ENCODE data around the gene SEPTIN2. TPM values are rescaled to one million over a fixed set of nuclear protein-coding genes. Genes with fewer than 3 reads are reported as not detected.
A peak's percentile ranks its signal among the peaks of the same experiment; 100 is the strongest.

Gene SEPTIN2
- total and polyA plus RNA-seq, 2 experiments from 2014 or later = 227 to 393 TPM

- no peaks in the 10 kb centered on the region for H3K27me3 ChIP-seq (ENCODE audit: insufficient read depth)
- ATAC-seq (no peak), DNase-seq (ENCODE audit: low spot score) (no peak)
- no peak overlapping the region for H3K27ac ChIP-seq (ENCODE audit: low read depth)
- TF ChIP-seq ZNF331 (CRISPR knock-in tag; IDR thresholded peaks at IDR 0.05; ENCODE audit: low read depth) = no peak
- no peak for TF ChIP-seq EZH2 (IDR thresholded peaks at IDR 0.05; ENCODE audit: low read depth, unreplicated experiment)
- TF ChIP-seq ZNF462 (CRISPR knock-in tag; IDR thresholded peaks at IDR 0.05) = no peak
- TF ChIP-seq POLR2AphosphoS5 (IDR thresholded peaks at IDR 0.05; ENCODE audit: low read depth) = no peak
- no peak for TF ChIP-seq NANOG (IDR thresholded peaks at IDR 0.05; ENCODE audit: borderline replicate concordance)
- TF ChIP-seq JUNB (IDR thresholded peaks at IDR 0.05; ENCODE audit: unreplicated experiment) = no peak
- no peak for TF ChIP-seq REST (IDR thresholded peaks at IDR 0.05; ENCODE audit: unreplicated experiment)
- TF ChIP-seq CREB1 (CRISPR knock-in tag; IDR thresholded peaks at IDR 0.05; ENCODE audit: low read depth) = no peak
- TF ChIP-seq STAT1 (IDR thresholded peaks at IDR 0.05; ENCODE audit: unreplicated experiment) = no peak
- no peak for TF ChIP-seq ZNF114 (CRISPR knock-in tag; IDR thresholded peaks at IDR 0.05)
- no peak for TF ChIP-seq ETS1 (IDR thresholded peaks at IDR 0.05)
- no peak for TF ChIP-seq EZH2phosphoT487 (IDR thresholded peaks at IDR 0.05; ENCODE audit: unreplicated experiment)
- no peak for TF ChIP-seq CTCF (conservative IDR thresholded peaks at IDR 0.05; ENCODE audit: low read depth in 2 of 2)
- peaks cover 7% of the 10 kb centered on the region; the same call in 1 of the 2 replicates for H3K36me3 ChIP-seq (ENCODE audit: insufficient read depth)
- H3K9me3 Mint-ChIP-seq = no peaks in the 10 kb centered on the region
- peak overlapping the region; percentile 74; the same call in 1 of the 2 replicates for H3K27ac Mint-ChIP-seq
- peaks cover 56% of the 10 kb centered on the region for H4K20me1 ChIP-seq (replicated peaks; ENCODE audit: insufficient read depth)
- peaks cover 8% of the 10 kb centered on the region for H3K27me3 Mint-ChIP-seq (ENCODE audit: insufficient read depth, low read depth, poor library complexity)
- peaks cover 44% of the 10 kb centered on the region for H3K36me3 Mint-ChIP-seq (ENCODE audit: low read depth)
- no peak overlapping the region for H2AFZ ChIP-seq
- H3K4me3 ChIP-seq = no peak overlapping the region
- no peak overlapping the region for H3K4me2 ChIP-seq
- peaks cover 41% of the 10 kb centered on the region for H3K4me1 Mint-ChIP-seq
- H3K9me2 ChIP-seq (ENCODE audit: insufficient read depth) = no peaks in the 10 kb centered on the region
- H3K4me3 Mint-ChIP-seq = no peak overlapping the region
- peaks cover 81% of the 10 kb centered on the region for H3K79me2 ChIP-seq (replicated peaks; ENCODE audit: insufficient read depth)
- H3F3A ChIP-seq (replicated peaks; ENCODE audit: low read depth) = 0 out of 2 replicates have a peak, but pooled peaks cover 4% of the 10 kb centered on the region
- H3K4me1 ChIP-seq (ENCODE audit: insufficient read depth) = peaks cover 10% of the 10 kb centered on the region
Measured at GRCh38 chr2:241268306-241268705, 47.4 kb upstream of the SEPTIN2 start.

Measured in GM23338 (cell line).